Fibroblast of lung (primary cell): ENCODE data around the gene GJC2. TPM values are rescaled to one million over a fixed set of nuclear protein-coding genes. Genes with fewer than 3 reads are reported as not detected.

Experiments used
- DNase-seq, 2 donors: peaks; one replicate each; pipeline versions ENCODE4 v3.0.0 to v3.0.0-alpha.2; 2010; ENCODE audit warnings: low read depth in 2 of 2
- H2AFZ ChIP-seq: 2 replicates; pipeline ENCODE4 v1.5.1; 2012; ENCODE audit warnings: low read length, control low read depth, inconsistent platforms
- H3K27ac ChIP-seq: 2 replicates; pipeline ENCODE4 v1.5.1; 2011; ENCODE audit warnings: low read length, control low read depth; ENCODE audit not compliant: insufficient read depth
- H3K27me3 ChIP-seq: 2 replicates; pipeline ENCODE4 v1.5.1; 2011; ENCODE audit warnings: mild to moderate bottlenecking, low read length; ENCODE audit not compliant: control insufficient read depth, insufficient read depth
- H3K36me3 ChIP-seq: 2 replicates; pipeline ENCODE4 v1.5.1; 2011; ENCODE audit warnings: low read length; ENCODE audit not compliant: control insufficient read depth, insufficient read depth
- H3K4me1 ChIP-seq: 2 replicates; pipeline ENCODE4 v1.5.1; 2011; ENCODE audit warnings: low read length; ENCODE audit not compliant: control insufficient read depth, insufficient read depth; ENCODE audit errors: extremely low read depth
- H3K4me2 ChIP-seq: 2 replicates; pipeline ENCODE4 v1.5.1; 2011; ENCODE audit warnings: low read length, control low read depth; ENCODE audit not compliant: insufficient read depth; ENCODE audit errors: extremely low read depth
- H3K4me3 ChIP-seq, 4 experiments: fragments of 200-600 bp in 1 of 4; sonication (generic) in 1 of 4; replicated peaks in 1 of 4; 2 replicates each; pipeline ENCODE4 v1.5.1; 2011 to 2016; ENCODE audit warnings: low read length in 4 of 4, low read depth in 3 of 4, mild to moderate bottlenecking in 3 of 4, control low read depth in 2 of 4, inconsistent platforms in 1 of 4, mixed read lengths in 1 of 4; ENCODE audit not compliant: insufficient read depth in 1 of 4; ENCODE audit errors: control extremely low read depth in 1 of 4
- H3K79me2 ChIP-seq: 2 replicates; pipeline ENCODE4 v1.5.1; 2012; ENCODE audit warnings: mild to moderate bottlenecking, low read length, inconsistent platforms; ENCODE audit not compliant: control insufficient read depth, insufficient read depth
- H3K9ac ChIP-seq: 2 replicates; pipeline ENCODE4 v1.5.1; 2011; ENCODE audit warnings: mild to moderate bottlenecking, low read length, control low read depth; ENCODE audit not compliant: insufficient read depth
- H3K9me3 ChIP-seq: 2 replicates; pipeline ENCODE4 v1.5.1; 2012; ENCODE audit warnings: low read depth, low read length; ENCODE audit not compliant: control insufficient read depth, insufficient read depth
- H4K20me1 ChIP-seq: 2 replicates; pipeline ENCODE4 v1.5.1; 2011; ENCODE audit warnings: low read length; ENCODE audit not compliant: control insufficient read depth, insufficient read depth; ENCODE audit errors: extremely low read depth
- EZH2 ChIP-seq: IDR thresholded peaks from 2 replicates; pipeline ENCODE4 v1.5.1; 2012; ENCODE audit warnings: low read length, control low read depth, mild to moderate bottlenecking; ENCODE audit errors: missing control alignments
- polyA plus RNA-seq, 2 donors: library from polyadenylated mRNA; depleted of rRNA in 1 of 2; stranded (reverse) in 1 of 2; unstranded in 1 of 2; fragments of >200 nt; gene quantifications; 2 replicates each; pipeline ENCODE4 v1.2.1, GENCODE V29; 2011 to 2012; ENCODE audit warnings: missing spikeins in 1 of 2
- total RNA-seq: library from RNA; depleted of rRNA; stranded (reverse); fragments of >200 nt; gene quantifications from 2 replicates; pipeline ENCODE4 v1.2.1, GENCODE V29; 2014
- TF ChIP-seq, protein P1 (sequence below), 2 donors: IDR thresholded peaks in 1 of 2; conservative IDR thresholded peaks in 1 of 2; 1 replicate in 1 of 2; 2 replicates in 1 of 2; pipeline ENCODE4 v1.5.1; 2011 to 2012; ENCODE audit warnings: low read length in 2 of 2, control low read depth in 1 of 2, inconsistent platforms in 1 of 2, low read depth in 1 of 2, mild to moderate bottlenecking in 1 of 2

GJC2 gene
- total and polyA plus RNA-seq, 2 donors (not counting 1 experiment from before 2014, with no cell fraction given) = 1.4 to 13.4 TPM

DNA sequence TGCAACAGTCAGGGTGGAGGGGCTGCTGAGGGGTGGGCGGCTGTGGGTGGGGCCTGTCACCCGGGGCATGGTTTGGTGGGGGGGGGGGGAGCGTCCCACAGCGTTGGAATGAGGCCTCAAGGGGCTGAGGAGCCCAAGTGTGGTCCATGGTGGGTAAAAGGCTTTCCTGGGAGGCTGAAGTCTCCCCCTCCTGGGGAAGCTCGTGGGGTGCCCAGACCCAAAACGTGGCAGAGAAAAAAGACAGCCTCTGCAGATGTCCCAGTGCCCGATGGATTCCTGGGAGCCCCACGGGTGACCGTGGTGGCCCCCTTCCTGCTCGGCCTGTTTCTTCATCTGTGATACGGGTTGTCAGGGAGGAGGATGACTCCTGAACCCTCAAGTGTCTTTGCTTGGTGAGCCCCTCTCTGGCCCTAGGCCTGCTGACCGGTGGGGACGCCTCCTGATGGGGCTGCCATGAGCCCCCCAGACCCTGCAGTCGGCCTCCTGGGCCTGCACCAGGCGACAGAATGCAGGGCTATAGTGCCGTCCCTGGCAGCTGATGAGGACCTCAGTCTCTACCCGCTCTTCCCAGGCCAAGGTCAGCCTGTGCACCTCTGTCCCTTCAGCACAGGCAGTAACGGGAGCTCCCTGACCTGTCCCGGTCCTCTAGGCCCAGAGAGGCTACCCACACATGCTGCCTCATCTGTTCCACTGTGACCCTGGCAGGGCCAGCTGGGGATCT is 59.3 kb downstream of the GJC2 start:
- no peaks in the 10 kb centered on the region for H4K20me1 ChIP-seq
- H3K4me2 ChIP-seq = no peak overlapping the region
- DNase-seq = no peak
- no peak overlapping the region for H3K9ac ChIP-seq
- H3K9me3 ChIP-seq = no peaks in the 10 kb centered on the region
- no peaks in the 10 kb centered on the region for H3K27me3 ChIP-seq
- H3K36me3 ChIP-seq = no peaks in the 10 kb centered on the region
- TF ChIP-seq, protein P1, sequence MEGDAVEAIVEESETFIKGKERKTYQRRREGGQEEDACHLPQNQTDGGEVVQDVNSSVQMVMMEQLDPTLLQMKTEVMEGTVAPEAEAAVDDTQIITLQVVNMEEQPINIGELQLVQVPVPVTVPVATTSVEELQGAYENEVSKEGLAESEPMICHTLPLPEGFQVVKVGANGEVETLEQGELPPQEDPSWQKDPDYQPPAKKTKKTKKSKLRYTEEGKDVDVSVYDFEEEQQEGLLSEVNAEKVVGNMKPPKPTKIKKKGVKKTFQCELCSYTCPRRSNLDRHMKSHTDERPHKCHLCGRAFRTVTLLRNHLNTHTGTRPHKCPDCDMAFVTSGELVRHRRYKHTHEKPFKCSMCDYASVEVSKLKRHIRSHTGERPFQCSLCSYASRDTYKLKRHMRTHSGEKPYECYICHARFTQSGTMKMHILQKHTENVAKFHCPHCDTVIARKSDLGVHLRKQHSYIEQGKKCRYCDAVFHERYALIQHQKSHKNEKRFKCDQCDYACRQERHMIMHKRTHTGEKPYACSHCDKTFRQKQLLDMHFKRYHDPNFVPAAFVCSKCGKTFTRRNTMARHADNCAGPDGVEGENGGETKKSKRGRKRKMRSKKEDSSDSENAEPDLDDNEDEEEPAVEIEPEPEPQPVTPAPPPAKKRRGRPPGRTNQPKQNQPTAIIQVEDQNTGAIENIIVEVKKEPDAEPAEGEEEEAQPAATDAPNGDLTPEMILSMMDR (conservative IDR thresholded peaks at IDR 0.05 in 1 of 2, IDR thresholded peaks at IDR 0.05 in 1 of 2; ENCODE audit: low read depth in 1 of 2, low read length in 2 of 2) = no peak
- no peak for TF ChIP-seq EZH2
- H3K4me1 ChIP-seq = no peaks in the 10 kb centered on the region
- H3K27ac ChIP-seq = no peak overlapping the region
- H3K79me2 ChIP-seq = no peaks in the 10 kb centered on the region
- no peak overlapping the region for H2AFZ ChIP-seq
- no peak overlapping the region for H3K4me3 ChIP-seq

Other genes with a start within 250 kb of the GJC2 start
- gene WNT9A, start 202.0 kb upstream of the GJC2 start, total RNA-seq = 1.0 and 5.3 TPM in 2 replicates
- 1.0 and 2.7 TPM in 2 replicates for gene WNT9A, start 202.0 kb upstream of the GJC2 start, polyA plus RNA-seq
- gene WNT3A, start 142.9 kb upstream of the GJC2 start, total RNA-seq = not detected in 2 replicates
- not detected in 2 replicates for gene WNT3A, start 142.9 kb upstream of the GJC2 start, polyA plus RNA-seq
- gene ARF1, start 67.2 kb upstream of the GJC2 start, total RNA-seq = 195 and 261 TPM in 2 replicates
- 546 and 642 TPM in 2 replicates for gene ARF1, start 67.2 kb upstream of the GJC2 start, polyA plus RNA-seq
- gene C1orf35, start 46.6 kb upstream of the GJC2 start, total RNA-seq = 7.6 and 8.0 TPM in 2 replicates
- gene C1orf35, start 46.6 kb upstream of the GJC2 start, polyA plus RNA-seq = 4.8 and 7.0 TPM in 2 replicates
- gene MRPL55, start 40.6 kb upstream of the GJC2 start, total RNA-seq = 51.7 and 61.6 TPM in 2 replicates
- gene MRPL55, start 40.6 kb upstream of the GJC2 start, polyA plus RNA-seq = 39.5 and 41.0 TPM in 2 replicates
- gene GUK1, start 9.7 kb upstream of the GJC2 start, total RNA-seq = 325 and 479 TPM in 2 replicates
- gene GUK1, start 9.7 kb upstream of the GJC2 start, polyA plus RNA-seq = 217 and 286 TPM in 2 replicates
- gene IBA57, start 15.9 kb downstream of the GJC2 start, total RNA-seq = 3.6 and 3.8 TPM in 2 replicates
- gene IBA57, start 15.9 kb downstream of the GJC2 start, polyA plus RNA-seq = 1.3 and 1.4 TPM in 2 replicates
- gene OBSCN, start 58.1 kb downstream of the GJC2 start, total RNA-seq = 14.4 and 16.8 TPM in 2 replicates
- gene OBSCN, start 58.1 kb downstream of the GJC2 start, polyA plus RNA-seq = 0.78 and 0.87 TPM in 2 replicates